ENCODE data around the gene INPP5D. TPM values are rescaled to one million over a fixed set of nuclear protein-coding genes. Genes with fewer than 3 reads are reported as not detected.

Gene INPP5D
- polyA plus RNA-seq, 1 of the 3 experiments (the other 2 are of a cell fraction) = 1.3 TPM

DNA sequence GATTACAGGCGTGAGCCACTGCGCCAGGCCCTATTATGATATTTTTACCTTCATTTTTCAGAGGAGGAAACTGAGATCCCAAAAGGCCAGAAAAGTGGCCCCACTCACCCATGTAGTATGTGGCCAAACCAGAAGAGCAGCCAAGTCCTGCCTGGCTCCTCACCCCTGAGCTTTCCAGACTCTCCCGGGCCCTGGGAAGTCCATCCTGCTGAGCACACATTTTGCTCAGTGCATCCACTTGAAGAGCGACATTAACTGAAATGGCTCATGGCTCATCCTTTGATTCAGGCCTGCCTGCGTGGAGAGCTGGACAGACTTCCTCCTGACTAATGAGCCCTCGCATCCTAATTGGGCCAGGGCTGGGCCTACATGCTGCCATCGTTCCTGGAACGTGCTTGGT is 37.6 kb upstream of the INPP5D start (continued):
- TF ChIP-seq RXRA (IDR thresholded peaks at IDR 0.05; ENCODE audit: borderline replicate concordance, low read depth) = no peak
- TF ChIP-seq SIN3A (IDR thresholded peaks at IDR 0.05; ENCODE audit: borderline replicate concordance, low read depth, low read length) = no peak
- TF ChIP-seq TEAD4 (IDR thresholded peaks at IDR 0.05; ENCODE audit: borderline replicate concordance, insufficient read depth) = no peak
- TF ChIP-seq, protein P1, sequence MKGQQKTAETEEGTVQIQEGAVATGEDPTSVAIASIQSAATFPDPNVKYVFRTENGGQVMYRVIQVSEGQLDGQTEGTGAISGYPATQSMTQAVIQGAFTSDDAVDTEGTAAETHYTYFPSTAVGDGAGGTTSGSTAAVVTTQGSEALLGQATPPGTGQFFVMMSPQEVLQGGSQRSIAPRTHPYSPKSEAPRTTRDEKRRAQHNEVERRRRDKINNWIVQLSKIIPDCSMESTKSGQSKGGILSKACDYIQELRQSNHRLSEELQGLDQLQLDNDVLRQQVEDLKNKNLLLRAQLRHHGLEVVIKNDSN (IDR thresholded peaks at IDR 0.05; ENCODE audit: borderline replicate concordance, low read depth) = no peak
- TF ChIP-seq JUND (IDR thresholded peaks at IDR 0.05) = no peak

DNA sequence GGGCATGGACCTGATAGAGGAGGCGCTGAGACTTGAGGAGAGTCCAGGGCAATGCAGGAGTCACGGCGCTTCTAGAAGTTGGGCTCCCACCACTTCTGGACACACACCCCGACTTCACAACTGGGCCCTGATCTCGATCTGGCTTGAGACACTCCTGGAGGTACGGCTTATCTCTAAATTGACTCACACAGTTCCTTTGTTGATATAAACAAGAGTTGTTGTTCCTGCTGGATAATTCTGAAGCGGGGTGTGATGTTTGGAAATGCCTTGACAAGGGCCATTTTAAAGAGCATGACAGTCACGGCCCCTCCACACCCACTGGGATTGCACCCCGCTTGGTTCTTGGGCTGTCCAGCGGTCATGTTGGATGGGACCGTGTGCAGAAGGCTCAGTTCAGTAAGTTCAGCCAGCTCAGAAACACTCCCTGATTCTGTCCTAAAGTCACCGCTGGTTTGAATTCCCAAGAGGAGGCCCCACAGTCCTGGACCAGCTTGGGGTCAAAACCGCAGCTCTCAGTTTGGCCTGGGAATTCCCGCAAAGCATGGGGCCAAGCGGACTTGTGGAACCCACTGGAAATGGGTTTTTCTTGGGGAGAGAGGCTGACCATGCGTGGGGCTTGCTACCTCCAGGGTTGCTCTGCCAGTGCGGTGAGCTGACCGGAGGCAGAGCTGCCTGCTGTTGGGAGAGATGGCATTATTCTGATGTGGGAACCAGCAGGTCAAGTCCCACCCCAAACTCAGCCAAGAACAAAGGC is 37.0 kb upstream of the INPP5D start:
- H3K36me3 ChIP-seq (replicated peaks in 1 of 2; ENCODE audit: control insufficient read depth in 1 of 2, insufficient read depth in 2 of 2, low read length in 1 of 2) = no peaks in the 10 kb centered on the region
- POLR2A ChIA-PET = no interaction called here
- no peaks in the 10 kb centered on the region for H3F3A ChIP-seq (replicated peaks; ENCODE audit: insufficient read depth)
- no peaks in the 10 kb centered on the region for H3K27me3 ChIP-seq (ENCODE audit: insufficient read depth)
- H3K9ac ChIP-seq = no peak overlapping the region
- H4K20me1 ChIP-seq (ENCODE audit: insufficient read depth) = no peaks in the 10 kb centered on the region
- H3K4me1 ChIP-seq (ENCODE audit: control insufficient read depth in 1 of 2, insufficient read depth in 2 of 2, low read depth in 1 of 2, low read length in 1 of 2) = no peaks in the 10 kb centered on the region
- no peak overlapping the region for H2AFZ ChIP-seq (ENCODE audit: low read depth)
- no peak overlapping the region for H3K27ac ChIP-seq (ENCODE audit: low read depth in 2 of 2, low read length in 1 of 2)
- DNase-seq = no peak
- no peak for TF ChIP-seq EP300 (IDR thresholded peaks at IDR 0.05; ENCODE audit: borderline replicate concordance in 1 of 2, low read depth in 1 of 2, low read length in 1 of 2)
- no peak for TF ChIP-seq TCF12 (IDR thresholded peaks at IDR 0.05)
- no peak for TF ChIP-seq ELF1 (IDR thresholded peaks at IDR 0.05)
- TF ChIP-seq, protein P2, sequence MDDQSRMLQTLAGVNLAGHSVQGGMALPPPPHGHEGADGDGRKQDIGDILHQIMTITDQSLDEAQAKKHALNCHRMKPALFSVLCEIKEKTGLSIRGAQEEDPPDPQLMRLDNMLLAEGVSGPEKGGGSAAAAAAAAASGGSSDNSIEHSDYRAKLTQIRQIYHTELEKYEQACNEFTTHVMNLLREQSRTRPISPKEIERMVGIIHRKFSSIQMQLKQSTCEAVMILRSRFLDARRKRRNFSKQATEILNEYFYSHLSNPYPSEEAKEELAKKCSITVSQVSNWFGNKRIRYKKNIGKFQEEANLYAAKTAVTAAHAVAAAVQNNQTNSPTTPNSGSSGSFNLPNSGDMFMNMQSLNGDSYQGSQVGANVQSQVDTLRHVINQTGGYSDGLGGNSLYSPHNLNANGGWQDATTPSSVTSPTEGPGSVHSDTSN (IDR thresholded peaks at IDR 0.05) = no peak
- TF ChIP-seq EZH2phosphoT487 (IDR thresholded peaks at IDR 0.05; ENCODE audit: borderline replicate concordance, low read depth) = no peak
- TF ChIP-seq, protein P3, sequence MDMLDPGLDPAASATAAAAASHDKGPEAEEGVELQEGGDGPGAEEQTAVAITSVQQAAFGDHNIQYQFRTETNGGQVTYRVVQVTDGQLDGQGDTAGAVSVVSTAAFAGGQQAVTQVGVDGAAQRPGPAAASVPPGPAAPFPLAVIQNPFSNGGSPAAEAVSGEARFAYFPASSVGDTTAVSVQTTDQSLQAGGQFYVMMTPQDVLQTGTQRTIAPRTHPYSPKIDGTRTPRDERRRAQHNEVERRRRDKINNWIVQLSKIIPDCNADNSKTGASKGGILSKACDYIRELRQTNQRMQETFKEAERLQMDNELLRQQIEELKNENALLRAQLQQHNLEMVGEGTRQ (IDR thresholded peaks at IDR 0.05; ENCODE audit: borderline replicate concordance, low read depth, low read length) = no peak
- no peak for TF ChIP-seq MXI1 (IDR thresholded peaks at IDR 0.05; ENCODE audit: low read depth, low read length)
- TF ChIP-seq, protein P4, sequence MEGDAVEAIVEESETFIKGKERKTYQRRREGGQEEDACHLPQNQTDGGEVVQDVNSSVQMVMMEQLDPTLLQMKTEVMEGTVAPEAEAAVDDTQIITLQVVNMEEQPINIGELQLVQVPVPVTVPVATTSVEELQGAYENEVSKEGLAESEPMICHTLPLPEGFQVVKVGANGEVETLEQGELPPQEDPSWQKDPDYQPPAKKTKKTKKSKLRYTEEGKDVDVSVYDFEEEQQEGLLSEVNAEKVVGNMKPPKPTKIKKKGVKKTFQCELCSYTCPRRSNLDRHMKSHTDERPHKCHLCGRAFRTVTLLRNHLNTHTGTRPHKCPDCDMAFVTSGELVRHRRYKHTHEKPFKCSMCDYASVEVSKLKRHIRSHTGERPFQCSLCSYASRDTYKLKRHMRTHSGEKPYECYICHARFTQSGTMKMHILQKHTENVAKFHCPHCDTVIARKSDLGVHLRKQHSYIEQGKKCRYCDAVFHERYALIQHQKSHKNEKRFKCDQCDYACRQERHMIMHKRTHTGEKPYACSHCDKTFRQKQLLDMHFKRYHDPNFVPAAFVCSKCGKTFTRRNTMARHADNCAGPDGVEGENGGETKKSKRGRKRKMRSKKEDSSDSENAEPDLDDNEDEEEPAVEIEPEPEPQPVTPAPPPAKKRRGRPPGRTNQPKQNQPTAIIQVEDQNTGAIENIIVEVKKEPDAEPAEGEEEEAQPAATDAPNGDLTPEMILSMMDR (IDR thresholded peaks at IDR 0.05) = no peak
- TF ChIP-seq RAD21 (IDR thresholded peaks at IDR 0.05; ENCODE audit: low read length) = no peak
- CTCF ChIA-PET = no interaction called here
- 79% methylated on average over 11 of the region's 18 CpGs for WGBS (ENCODE audit: low lambda C conversion rate)
- H3K4me2 ChIP-seq = no peak overlapping the region
- H3K79me2 ChIP-seq (ENCODE audit: insufficient read depth) = no peaks in the 10 kb centered on the region
- no peaks in the 10 kb centered on the region for H3K9me3 ChIP-seq
- H3K9me2 ChIP-seq = no peaks in the 10 kb centered on the region
- no peak overlapping the region for H3K4me3 ChIP-seq (ENCODE audit: low read depth in 2 of 2, low read length in 1 of 2)
